PFSK-1 (cell line): Measurements from ENCODE around the gene ABCF1.

ENCODE experiments used
- POLR2AphosphoS5 ChIP-seq: IDR thresholded peaks from 2 replicates; pipeline ENCODE4 v1.6.1; 2012; ENCODE audit warnings: low read depth, mild to moderate bottlenecking, control low read depth, low read length, moderate library complexity
- TAF1 ChIP-seq: IDR thresholded peaks from 2 replicates; pipeline ENCODE4 v1.6.1; 2012; ENCODE audit warnings: low read length, control low read depth, borderline replicate concordance; ENCODE audit not compliant: insufficient read depth
- TF ChIP-seq, protein P1 (sequence below), 2 experiments: IDR thresholded peaks; 2 replicates each; pipeline versions ENCODE4 v1.6.1 to v1.8.0; 2011 to 2012; ENCODE audit warnings: low read depth in 2 of 2, low read length in 2 of 2, control low read depth in 1 of 2, inconsistent platforms in 1 of 2, mild to moderate bottlenecking in 1 of 2, moderate library complexity in 1 of 2; ENCODE audit not compliant: insufficient read depth in 1 of 2

- TF ChIP-seq, protein P1, sequence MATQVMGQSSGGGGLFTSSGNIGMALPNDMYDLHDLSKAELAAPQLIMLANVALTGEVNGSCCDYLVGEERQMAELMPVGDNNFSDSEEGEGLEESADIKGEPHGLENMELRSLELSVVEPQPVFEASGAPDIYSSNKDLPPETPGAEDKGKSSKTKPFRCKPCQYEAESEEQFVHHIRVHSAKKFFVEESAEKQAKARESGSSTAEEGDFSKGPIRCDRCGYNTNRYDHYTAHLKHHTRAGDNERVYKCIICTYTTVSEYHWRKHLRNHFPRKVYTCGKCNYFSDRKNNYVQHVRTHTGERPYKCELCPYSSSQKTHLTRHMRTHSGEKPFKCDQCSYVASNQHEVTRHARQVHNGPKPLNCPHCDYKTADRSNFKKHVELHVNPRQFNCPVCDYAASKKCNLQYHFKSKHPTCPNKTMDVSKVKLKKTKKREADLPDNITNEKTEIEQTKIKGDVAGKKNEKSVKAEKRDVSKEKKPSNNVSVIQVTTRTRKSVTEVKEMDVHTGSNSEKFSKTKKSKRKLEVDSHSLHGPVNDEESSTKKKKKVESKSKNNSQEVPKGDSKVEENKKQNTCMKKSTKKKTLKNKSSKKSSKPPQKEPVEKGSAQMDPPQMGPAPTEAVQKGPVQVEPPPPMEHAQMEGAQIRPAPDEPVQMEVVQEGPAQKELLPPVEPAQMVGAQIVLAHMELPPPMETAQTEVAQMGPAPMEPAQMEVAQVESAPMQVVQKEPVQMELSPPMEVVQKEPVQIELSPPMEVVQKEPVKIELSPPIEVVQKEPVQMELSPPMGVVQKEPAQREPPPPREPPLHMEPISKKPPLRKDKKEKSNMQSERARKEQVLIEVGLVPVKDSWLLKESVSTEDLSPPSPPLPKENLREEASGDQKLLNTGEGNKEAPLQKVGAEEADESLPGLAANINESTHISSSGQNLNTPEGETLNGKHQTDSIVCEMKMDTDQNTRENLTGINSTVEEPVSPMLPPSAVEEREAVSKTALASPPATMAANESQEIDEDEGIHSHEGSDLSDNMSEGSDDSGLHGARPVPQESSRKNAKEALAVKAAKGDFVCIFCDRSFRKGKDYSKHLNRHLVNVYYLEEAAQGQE (IDR thresholded peaks at IDR 0.05; ENCODE audit: insufficient read depth in 1 of 2, low read depth in 2 of 2, low read length in 2 of 2): no peak
- TF ChIP-seq TAF1: no peak
- no peak for TF ChIP-seq POLR2AphosphoS5
These were observed 28.5 kb downstream of the ABCF1 start for GRCh38 chr6:30599625-30600324.
